Measurements from ENCODE around the gene MCF2L2.

DNA sequence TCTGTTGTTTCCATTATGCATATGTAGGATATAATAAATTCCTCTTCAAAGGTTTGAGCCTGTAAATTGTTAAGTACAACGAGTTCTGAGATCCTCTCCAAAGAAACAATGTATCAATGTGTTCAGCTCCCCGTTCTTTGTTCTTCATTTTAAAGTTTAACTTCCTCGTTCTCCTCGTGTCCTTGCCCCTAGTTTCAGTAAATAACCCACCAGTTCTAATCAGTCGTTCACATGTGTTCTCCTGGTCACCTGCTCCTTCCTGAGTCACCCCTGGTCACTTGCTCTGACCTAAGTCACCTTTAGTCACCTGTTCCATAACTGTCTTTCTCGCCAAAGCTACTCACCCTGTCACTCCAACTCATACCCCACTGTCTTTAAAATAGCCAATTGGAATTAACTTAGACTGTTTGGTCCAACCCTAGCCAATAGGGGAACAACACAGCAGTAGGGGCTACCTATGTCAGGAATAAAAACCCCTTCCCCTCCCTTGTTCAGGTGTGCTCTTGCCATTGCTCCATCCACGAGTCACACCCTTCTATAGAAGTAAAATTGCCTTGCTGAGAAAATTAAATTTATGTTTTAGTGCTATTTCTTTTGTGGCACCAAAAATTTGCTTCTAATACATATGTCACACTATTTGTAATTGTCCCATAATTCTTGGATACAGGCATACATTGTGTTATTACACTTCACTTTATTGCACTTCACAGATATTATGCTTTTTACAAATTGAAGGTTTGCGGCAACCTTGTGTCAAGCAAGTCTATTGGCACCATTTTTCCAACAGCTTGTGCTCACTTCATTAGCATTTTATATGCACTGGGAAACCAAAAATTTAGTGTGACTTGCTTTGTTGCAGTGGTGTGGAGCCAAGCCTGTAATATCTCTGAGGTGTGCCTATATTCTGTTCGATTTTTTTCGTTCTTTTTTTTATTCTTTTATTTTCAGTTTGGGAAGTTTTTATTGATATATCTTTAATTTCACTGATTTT is 15.3 kb upstream of the MCF2L2 start:
- TF ChIP-seq, protein P1, sequence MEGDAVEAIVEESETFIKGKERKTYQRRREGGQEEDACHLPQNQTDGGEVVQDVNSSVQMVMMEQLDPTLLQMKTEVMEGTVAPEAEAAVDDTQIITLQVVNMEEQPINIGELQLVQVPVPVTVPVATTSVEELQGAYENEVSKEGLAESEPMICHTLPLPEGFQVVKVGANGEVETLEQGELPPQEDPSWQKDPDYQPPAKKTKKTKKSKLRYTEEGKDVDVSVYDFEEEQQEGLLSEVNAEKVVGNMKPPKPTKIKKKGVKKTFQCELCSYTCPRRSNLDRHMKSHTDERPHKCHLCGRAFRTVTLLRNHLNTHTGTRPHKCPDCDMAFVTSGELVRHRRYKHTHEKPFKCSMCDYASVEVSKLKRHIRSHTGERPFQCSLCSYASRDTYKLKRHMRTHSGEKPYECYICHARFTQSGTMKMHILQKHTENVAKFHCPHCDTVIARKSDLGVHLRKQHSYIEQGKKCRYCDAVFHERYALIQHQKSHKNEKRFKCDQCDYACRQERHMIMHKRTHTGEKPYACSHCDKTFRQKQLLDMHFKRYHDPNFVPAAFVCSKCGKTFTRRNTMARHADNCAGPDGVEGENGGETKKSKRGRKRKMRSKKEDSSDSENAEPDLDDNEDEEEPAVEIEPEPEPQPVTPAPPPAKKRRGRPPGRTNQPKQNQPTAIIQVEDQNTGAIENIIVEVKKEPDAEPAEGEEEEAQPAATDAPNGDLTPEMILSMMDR (IDR thresholded peaks at IDR 0.05), result no peak
- TF ChIP-seq POLR2A (IDR thresholded peaks at IDR 0.05) (no peak), EP300 (IDR thresholded peaks at IDR 0.05) (no peak)
